Liver (tissue), 9 donors: ENCODE measurements around the gene FARP1. TPM values are rescaled to one million over a fixed set of nuclear protein-coding genes. Genes with fewer than 3 reads are reported as not detected.

Experiments
- DNase-seq: peaks from one replicate; pipeline ENCODE4 v3.0.0-alpha.2; 2017; ENCODE audit warnings: low spot score
- H3K27ac ChIP-seq, 2 donors: one replicate each; pipeline ENCODE4 v1.7.0; 2013; ENCODE audit warnings: inconsistent platforms in 2 of 2, low read length in 2 of 2, control low read depth in 1 of 2, low read depth in 1 of 2, mild to moderate bottlenecking in 1 of 2
- H3K27me3 ChIP-seq, 4 donors: one replicate each; pipeline versions ENCODE4 v1.6.1 to v1.7.0; 2013; ENCODE audit warnings: low read length in 3 of 4, inconsistent platforms in 1 of 4, mild to moderate bottlenecking in 1 of 4, moderate library complexity in 1 of 4; ENCODE audit not compliant: control insufficient read depth in 4 of 4, insufficient read depth in 4 of 4
- H3K36me3 ChIP-seq, 4 donors: one replicate each; pipeline versions ENCODE4 v1.6.1 to v1.7.0; 2013; ENCODE audit warnings: low read length in 3 of 4, mild to moderate bottlenecking in 3 of 4, low read depth in 1 of 4, moderate library complexity in 1 of 4; ENCODE audit not compliant: control insufficient read depth in 4 of 4, insufficient read depth in 3 of 4
- H3K4me1 ChIP-seq, 4 donors: one replicate each; pipeline versions ENCODE4 v1.6.1 to v1.7.0; 2013; ENCODE audit warnings: low read length in 3 of 4, mild to moderate bottlenecking in 3 of 4, moderate library complexity in 1 of 4; ENCODE audit not compliant: control insufficient read depth in 4 of 4, insufficient read depth in 4 of 4
- H3K4me3 ChIP-seq, 3 donors: one replicate each; pipeline versions ENCODE4 v1.6.1 to v1.7.0; 2013; ENCODE audit warnings: low read length in 3 of 3, control low read depth in 1 of 3, low read depth in 1 of 3, mild to moderate bottlenecking in 1 of 3
- H3K9ac ChIP-seq, 2 donors: one replicate each; pipeline ENCODE4 v1.7.0; 2013; ENCODE audit warnings: low read length in 2 of 2, mild to moderate bottlenecking in 2 of 2, moderate library complexity in 2 of 2, control low read depth in 1 of 2, low read depth in 1 of 2
- H3K9me3 ChIP-seq, 4 donors: one replicate each; pipeline versions ENCODE4 v1.6.1 to v1.7.0; 2013; ENCODE audit warnings: low read length in 3 of 4; ENCODE audit not compliant: control insufficient read depth in 4 of 4
- EGR1 ChIP-seq, 2 donors: IDR thresholded peaks; 2 replicates each; pipeline ENCODE4 v1.6.1; 2016 to 2018; ENCODE audit warnings: antibody characterized with exemption in 2 of 2, low read depth in 2 of 2
- FOXA1 ChIP-seq: IDR thresholded peaks from 2 replicates; pipeline ENCODE4 v1.6.1; 2016; ENCODE audit warnings: antibody characterized with exemption
- FOXA2 ChIP-seq: IDR thresholded peaks from 2 replicates; pipeline ENCODE4 v1.6.1; 2016; ENCODE audit warnings: antibody characterized with exemption
- GABPA ChIP-seq, 2 donors: IDR thresholded peaks in 1 of 2; conservative IDR thresholded peaks in 1 of 2; 2 replicates each; pipeline ENCODE4 v1.6.1; 2016; ENCODE audit warnings: antibody characterized with exemption in 2 of 2, mild to moderate bottlenecking in 1 of 2, moderate library complexity in 1 of 2
- HNF4A ChIP-seq, 2 donors: conservative IDR thresholded peaks; 2 replicates each; pipeline ENCODE4 v1.6.1; 2016; ENCODE audit warnings: antibody characterized with exemption in 2 of 2, mild to moderate bottlenecking in 2 of 2
- HNF4G ChIP-seq: IDR thresholded peaks from 2 replicates; pipeline ENCODE4 v1.6.1; 2016; ENCODE audit warnings: antibody characterized with exemption
- JUND ChIP-seq, 2 donors: IDR thresholded peaks; 2 replicates each; pipeline ENCODE4 v1.6.1; 2016; ENCODE audit warnings: antibody characterized with exemption in 2 of 2
- NR2F2 ChIP-seq: IDR thresholded peaks from 2 replicates; pipeline ENCODE4 v1.6.1; 2016; ENCODE audit warnings: antibody characterized with exemption
- RAD21 ChIP-seq, 2 donors: IDR thresholded peaks; 2 replicates each; pipeline ENCODE4 v1.6.1; 2016; ENCODE audit warnings: antibody characterized with exemption in 2 of 2, mild to moderate bottlenecking in 2 of 2
- RXRA ChIP-seq, 2 donors: IDR thresholded peaks; 2 replicates each; pipeline ENCODE4 v1.6.1; 2017 to 2018; ENCODE audit warnings: antibody characterized with exemption in 2 of 2, mild to moderate bottlenecking in 1 of 2
- SP1 ChIP-seq: IDR thresholded peaks from 2 replicates; pipeline ENCODE4 v1.6.1; 2018; ENCODE audit warnings: antibody characterized with exemption, mild to moderate bottlenecking
- TAF1 ChIP-seq: conservative IDR thresholded peaks from 2 replicates; pipeline ENCODE4 v1.6.1; 2016; ENCODE audit warnings: antibody characterized with exemption, mild to moderate bottlenecking
- YY1 ChIP-seq: IDR thresholded peaks from 2 replicates; pipeline ENCODE4 v1.6.1; 2016; ENCODE audit warnings: antibody characterized with exemption, mild to moderate bottlenecking
- WGBS: extraction: QIAGEN DNeasy Blood & Tissue Kit; methylation state at CpG from one replicate; pipeline ENCODE4 v1.1.7; 2013; 5-methylcytosine and 5-hydroxymethylcytosine counted together
- polyA plus RNA-seq, 2 donors: library from polyadenylated mRNA; stranded (reverse) in 1 of 2; unstranded in 1 of 2; fragments of 200-250 nt in 1 of 2; fragments of >200 nt in 1 of 2; fragmentation: Nextera tagmentation in 1 of 2; extraction: Ambion mirVana in 1 of 2; gene quantifications; one replicate each; pipeline versions ENCODE4 v1.2.1 to v1.2.3, GENCODE V29; 2013 to 2015
- total RNA-seq, 2 donors: library from RNA; depleted of rRNA; stranded (reverse); fragments of >200 nt; gene quantifications; one replicate each; pipeline ENCODE4 v1.2.3, GENCODE V29; 2014
- TF ChIP-seq, protein P1 (sequence below): IDR thresholded peaks from 2 replicates; pipeline ENCODE4 v1.6.1; 2016; ENCODE audit warnings: antibody characterized with exemption
- TF ChIP-seq, protein P2 (sequence below): IDR thresholded peaks from 2 replicates; pipeline ENCODE4 v1.6.1; 2016; ENCODE audit warnings: antibody characterized with exemption
- TF ChIP-seq, protein P3 (sequence below): IDR thresholded peaks from 2 replicates; pipeline ENCODE4 v1.6.1; 2016; ENCODE audit warnings: antibody characterized with exemption
- TF ChIP-seq, protein P4 (sequence below): fragments of 150-350 bp; IDR thresholded peaks from 2 replicates; pipeline ENCODE4 v1.5.1; 2017; ENCODE audit warnings: improper control_type of control experiment, low read depth, low read length; ENCODE audit not compliant: missing input control
- TF ChIP-seq, protein P5 (sequence below): IDR thresholded peaks from 2 replicates; pipeline ENCODE4 v1.6.1; 2016; ENCODE audit warnings: antibody characterized with exemption, mild to moderate bottlenecking
- donor health status: healthy.
- donor health status: healthy.
- donor health status: healthy.
- donor health status: healthy.
- donor health status: healthy.

FARP1 gene
- total and polyA plus RNA-seq, 4 donors, result 28.4 to 62.6 (median 39.8) TPM

DNA sequence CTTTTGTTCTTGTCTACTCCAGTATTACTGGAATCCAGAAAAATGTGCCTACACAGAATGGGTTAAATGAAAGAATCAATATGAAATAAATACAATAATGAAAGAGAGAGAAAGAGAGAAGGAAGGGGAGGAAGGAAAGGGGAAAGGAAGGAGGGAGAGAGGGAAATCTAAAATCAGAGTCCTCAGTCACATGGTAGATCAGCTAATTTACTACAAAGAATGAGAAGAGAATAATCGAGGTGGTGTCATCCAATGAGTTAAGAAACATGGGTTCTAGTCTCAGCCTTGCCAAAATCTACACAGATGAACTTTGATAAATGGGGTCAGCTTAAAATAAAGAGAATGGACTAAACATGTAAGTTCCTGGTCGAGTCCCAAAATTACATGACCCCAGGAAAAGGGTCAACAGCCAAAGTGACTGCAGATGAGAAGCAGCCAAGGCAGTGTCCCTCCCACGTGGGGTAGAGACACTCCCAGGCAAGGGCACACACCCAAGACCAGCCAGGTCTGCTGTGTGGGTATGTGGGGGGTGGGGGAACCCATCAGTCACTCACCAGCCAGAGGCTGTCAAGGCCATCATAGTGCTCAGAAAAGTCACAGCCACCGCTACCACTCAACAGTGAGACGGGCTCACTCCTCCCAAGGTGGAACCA is 330.4 kb downstream of the FARP1 start:
- peak overlapping the region; percentile 19 to 66 for H3K27ac ChIP-seq
- no peaks in the 10 kb centered on the region for H3K27me3 ChIP-seq
- H3K4me1 ChIP-seq, result peaks cover 19 to 52% (median 45%) of the 10 kb centered on the region in 4 donors
- no peaks in the 10 kb centered on the region for H3K9me3 ChIP-seq
- 35% methylated on average over 5 of the region's 5 CpGs for WGBS
- peaks cover 2 to 11% (median 9%) of the 10 kb centered on the region in 4 donors for H3K36me3 ChIP-seq
- DNase-seq, result no peak
- H3K9ac ChIP-seq, result no peak overlapping the region
- TF ChIP-seq, protein P1, sequence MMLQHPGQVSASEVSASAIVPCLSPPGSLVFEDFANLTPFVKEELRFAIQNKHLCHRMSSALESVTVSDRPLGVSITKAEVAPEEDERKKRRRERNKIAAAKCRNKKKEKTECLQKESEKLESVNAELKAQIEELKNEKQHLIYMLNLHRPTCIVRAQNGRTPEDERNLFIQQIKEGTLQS, result no peak
- TF ChIP-seq NR2F2, result peak; percentile 71
- TF ChIP-seq, protein P2, sequence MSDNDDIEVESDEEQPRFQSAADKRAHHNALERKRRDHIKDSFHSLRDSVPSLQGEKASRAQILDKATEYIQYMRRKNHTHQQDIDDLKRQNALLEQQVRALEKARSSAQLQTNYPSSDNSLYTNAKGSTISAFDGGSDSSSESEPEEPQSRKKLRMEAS, result peak; percentile 68
- TF ChIP-seq YY1, result peak; percentile 59
- no peak for TF ChIP-seq GABPA (IDR thresholded peaks at IDR 0.05 in 1 of 2, conservative IDR thresholded peaks at IDR 0.05 in 1 of 2)
- TF ChIP-seq HNF4A (conservative IDR thresholded peaks at IDR 0.05), result peak; percentile 90 to 92
- no peak for TF ChIP-seq TAF1
- TF ChIP-seq JUND (IDR thresholded peaks at IDR 0.05), result peak in 1 of 2 donors; percentile 86
- TF ChIP-seq, protein P3, sequence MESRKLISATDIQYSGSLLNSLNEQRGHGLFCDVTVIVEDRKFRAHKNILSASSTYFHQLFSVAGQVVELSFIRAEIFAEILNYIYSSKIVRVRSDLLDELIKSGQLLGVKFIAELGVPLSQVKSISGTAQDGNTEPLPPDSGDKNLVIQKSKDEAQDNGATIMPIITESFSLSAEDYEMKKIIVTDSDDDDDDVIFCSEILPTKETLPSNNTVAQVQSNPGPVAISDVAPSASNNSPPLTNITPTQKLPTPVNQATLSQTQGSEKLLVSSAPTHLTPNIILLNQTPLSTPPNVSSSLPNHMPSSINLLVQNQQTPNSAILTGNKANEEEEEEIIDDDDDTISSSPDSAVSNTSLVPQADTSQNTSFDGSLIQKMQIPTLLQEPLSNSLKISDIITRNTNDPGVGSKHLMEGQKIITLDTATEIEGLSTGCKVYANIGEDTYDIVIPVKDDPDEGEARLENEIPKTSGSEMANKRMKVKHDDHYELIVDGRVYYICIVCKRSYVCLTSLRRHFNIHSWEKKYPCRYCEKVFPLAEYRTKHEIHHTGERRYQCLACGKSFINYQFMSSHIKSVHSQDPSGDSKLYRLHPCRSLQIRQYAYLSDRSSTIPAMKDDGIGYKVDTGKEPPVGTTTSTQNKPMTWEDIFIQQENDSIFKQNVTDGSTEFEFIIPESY, result peak; percentile 53
- peak; percentile 73 for TF ChIP-seq SP1
- TF ChIP-seq, protein P4, sequence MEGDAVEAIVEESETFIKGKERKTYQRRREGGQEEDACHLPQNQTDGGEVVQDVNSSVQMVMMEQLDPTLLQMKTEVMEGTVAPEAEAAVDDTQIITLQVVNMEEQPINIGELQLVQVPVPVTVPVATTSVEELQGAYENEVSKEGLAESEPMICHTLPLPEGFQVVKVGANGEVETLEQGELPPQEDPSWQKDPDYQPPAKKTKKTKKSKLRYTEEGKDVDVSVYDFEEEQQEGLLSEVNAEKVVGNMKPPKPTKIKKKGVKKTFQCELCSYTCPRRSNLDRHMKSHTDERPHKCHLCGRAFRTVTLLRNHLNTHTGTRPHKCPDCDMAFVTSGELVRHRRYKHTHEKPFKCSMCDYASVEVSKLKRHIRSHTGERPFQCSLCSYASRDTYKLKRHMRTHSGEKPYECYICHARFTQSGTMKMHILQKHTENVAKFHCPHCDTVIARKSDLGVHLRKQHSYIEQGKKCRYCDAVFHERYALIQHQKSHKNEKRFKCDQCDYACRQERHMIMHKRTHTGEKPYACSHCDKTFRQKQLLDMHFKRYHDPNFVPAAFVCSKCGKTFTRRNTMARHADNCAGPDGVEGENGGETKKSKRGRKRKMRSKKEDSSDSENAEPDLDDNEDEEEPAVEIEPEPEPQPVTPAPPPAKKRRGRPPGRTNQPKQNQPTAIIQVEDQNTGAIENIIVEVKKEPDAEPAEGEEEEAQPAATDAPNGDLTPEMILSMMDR, result no peak
- TF ChIP-seq EGR1 (IDR thresholded peaks at IDR 0.05; ENCODE audit: low read depth in 2 of 2), result peak in 1 of 2 donors; percentile 80
- TF ChIP-seq FOXA2, result peak; percentile 82
- TF ChIP-seq RAD21 (IDR thresholded peaks at IDR 0.05), result peak; percentile 54 to 59
- peak; percentile 52 for TF ChIP-seq FOXA1
- peak; percentile 95 to 97 for TF ChIP-seq RXRA (IDR thresholded peaks at IDR 0.05)
- TF ChIP-seq, protein P5, sequence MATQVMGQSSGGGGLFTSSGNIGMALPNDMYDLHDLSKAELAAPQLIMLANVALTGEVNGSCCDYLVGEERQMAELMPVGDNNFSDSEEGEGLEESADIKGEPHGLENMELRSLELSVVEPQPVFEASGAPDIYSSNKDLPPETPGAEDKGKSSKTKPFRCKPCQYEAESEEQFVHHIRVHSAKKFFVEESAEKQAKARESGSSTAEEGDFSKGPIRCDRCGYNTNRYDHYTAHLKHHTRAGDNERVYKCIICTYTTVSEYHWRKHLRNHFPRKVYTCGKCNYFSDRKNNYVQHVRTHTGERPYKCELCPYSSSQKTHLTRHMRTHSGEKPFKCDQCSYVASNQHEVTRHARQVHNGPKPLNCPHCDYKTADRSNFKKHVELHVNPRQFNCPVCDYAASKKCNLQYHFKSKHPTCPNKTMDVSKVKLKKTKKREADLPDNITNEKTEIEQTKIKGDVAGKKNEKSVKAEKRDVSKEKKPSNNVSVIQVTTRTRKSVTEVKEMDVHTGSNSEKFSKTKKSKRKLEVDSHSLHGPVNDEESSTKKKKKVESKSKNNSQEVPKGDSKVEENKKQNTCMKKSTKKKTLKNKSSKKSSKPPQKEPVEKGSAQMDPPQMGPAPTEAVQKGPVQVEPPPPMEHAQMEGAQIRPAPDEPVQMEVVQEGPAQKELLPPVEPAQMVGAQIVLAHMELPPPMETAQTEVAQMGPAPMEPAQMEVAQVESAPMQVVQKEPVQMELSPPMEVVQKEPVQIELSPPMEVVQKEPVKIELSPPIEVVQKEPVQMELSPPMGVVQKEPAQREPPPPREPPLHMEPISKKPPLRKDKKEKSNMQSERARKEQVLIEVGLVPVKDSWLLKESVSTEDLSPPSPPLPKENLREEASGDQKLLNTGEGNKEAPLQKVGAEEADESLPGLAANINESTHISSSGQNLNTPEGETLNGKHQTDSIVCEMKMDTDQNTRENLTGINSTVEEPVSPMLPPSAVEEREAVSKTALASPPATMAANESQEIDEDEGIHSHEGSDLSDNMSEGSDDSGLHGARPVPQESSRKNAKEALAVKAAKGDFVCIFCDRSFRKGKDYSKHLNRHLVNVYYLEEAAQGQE, result peak; percentile 42
- peak; percentile 60 for TF ChIP-seq HNF4G
- no peak overlapping the region for H3K4me3 ChIP-seq
